ENCODE results near the gene CFAP210.
A peak's percentile ranks its signal among the peaks of the same experiment; 100 is the strongest.
"Not testable (repeated sequence)": the region's sequence is repeated elsewhere in the genome, so short reads cannot be mapped to it uniquely, and the experiment has no call there.

CFAP210 gene

DNA sequence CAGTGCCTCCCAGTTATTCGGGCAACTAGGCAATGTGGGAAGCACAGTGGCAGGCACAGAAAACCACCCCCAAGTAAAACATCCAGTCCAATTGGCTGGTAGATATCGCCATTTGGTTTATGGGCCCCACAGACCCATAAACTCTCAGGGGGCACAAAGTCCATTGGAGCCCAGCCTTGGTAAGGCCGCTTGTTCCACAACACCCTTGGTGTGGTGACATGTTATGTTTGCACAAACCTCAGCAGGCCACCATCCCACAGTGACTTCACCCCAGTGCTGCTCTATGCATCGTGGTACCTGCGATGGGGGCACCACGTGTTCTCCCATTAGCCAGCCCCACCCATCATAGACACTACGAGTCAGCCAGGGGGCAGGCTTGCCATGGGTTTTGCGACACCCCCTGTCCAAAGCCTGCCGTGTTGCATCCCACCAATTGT is 18.6 kb upstream of the CFAP210 start:
- no peak for DNase-seq

GRCh38 chr2:169711751-169712509 is 17.7 kb upstream of the CFAP210 start:
- DNase-seq: no peak

DNA sequence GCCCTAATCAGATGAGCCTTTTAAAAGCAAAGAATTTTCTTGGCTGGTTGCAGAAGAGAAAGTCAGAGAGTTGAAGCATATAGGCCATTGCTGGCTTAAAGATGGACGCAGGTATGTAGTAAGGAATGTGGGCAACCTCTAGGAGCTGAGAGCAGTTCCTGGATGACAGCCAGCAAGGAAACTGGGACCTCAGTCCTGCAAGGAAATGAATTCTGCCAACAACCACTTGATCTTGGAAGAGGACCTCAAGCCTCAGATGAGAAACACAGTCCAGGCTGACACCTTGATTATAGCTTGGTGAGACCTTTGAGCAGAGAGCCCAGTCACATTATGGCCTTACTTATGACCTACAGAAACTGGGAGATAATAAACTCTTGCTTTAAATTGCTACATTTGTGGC is 15.8 kb upstream of the CFAP210 start:
- no peak for DNase-seq

- no peak for DNase-seq
These were observed 15.1 kb upstream of the CFAP210 start for GRCh38 chr2:169709331-169709730.

GRCh38 chr2:169707626-169708025 is 13.4 kb upstream of the CFAP210 start:
- no peak for DNase-seq

DNA sequence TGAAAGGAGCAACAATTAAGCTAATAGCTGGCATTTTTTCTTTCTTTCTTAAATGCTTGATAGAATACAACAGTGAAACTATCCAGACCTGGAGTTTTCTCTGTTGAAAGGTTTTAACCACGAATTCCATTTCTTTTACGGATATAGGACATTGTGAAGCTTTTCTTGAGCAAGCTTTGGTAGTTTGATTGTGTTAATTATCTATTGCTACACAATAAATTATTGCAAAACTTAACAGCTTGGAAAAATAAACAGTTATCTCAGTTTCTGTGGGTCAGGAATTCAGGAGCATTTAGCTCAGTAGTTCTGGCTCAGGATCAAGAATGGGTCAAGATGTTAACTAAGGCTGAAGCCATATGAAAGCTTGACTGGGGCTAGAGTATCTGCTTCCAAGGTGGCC is 11.7 kb upstream of the CFAP210 start:
- DNase-seq: no peak

GRCh38 chr2:169704160-169704708 is 10.0 kb upstream of the CFAP210 start:
- no peak for DNase-seq

DNA sequence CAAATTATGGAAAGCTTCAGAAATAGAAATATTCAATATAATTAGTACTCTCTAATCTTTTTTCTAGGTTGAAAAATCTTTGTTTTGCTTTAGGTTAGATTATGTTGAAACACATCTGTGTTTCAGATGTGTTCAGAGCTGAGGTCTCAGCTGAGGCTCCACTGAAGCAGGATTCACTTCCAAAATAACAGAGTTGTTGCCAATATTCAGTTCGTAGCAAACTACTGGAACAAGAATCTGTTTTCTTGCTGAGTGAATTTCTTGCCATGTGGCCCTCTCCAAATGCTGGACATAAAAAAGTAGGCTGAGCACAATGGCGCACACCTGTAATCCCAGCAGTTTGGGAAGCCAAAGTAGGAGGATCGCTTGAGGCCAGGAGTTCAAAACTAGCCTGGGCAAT is 8.8 kb upstream of the CFAP210 start:
- DNase-seq: no peak

DNA sequence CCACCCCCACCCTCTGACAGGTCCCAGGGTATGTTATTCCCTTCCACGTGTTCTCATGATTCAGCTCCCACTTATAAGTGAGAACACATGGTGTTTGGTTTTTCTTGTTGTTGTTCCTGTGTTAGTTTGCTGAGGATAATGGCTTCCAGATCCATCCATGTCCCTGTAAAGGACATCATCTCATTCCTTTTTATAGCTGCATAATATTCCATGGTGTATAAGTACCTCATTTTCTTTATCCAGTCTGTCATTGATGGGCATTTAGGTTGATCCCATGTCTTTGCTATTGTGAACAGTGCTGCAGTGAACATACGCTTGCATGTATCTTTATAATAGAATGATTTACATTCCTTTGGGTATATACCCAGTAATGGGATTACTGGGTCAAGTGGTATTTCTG is 5.0 kb upstream of the CFAP210 start:
- not testable (repeated sequence) for DNase-seq

DNA sequence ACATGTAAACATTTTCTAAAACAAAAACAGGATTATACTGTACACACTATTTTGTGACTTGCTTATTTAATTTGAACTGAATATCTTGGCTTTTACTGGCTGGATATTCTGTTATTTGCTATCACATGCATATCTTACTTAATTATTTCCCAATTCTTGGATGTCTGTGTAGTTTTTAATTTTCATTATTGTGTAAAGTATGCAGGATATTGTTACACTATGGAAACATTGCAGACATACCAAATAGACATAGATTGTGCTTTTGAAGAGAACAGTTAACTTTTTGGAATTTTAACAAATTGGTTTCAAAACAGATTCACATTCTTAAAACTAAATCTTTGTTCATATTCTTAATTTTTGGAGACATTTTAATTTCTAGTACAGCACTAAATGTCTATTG is 2.2 kb upstream of the CFAP210 start:
- no peak for DNase-seq

GRCh38 chr2:169694894-169695260 is 672 bp upstream of the CFAP210 start:
- DNase-seq: no peak

GRCh38 chr2:169693360-169693759 is 845 bp downstream of the CFAP210 start:
- no peak for DNase-seq

- DNase-seq: no peak
These were observed 1.5 kb downstream of the CFAP210 start for GRCh38 chr2:169692718-169693117.

DNA sequence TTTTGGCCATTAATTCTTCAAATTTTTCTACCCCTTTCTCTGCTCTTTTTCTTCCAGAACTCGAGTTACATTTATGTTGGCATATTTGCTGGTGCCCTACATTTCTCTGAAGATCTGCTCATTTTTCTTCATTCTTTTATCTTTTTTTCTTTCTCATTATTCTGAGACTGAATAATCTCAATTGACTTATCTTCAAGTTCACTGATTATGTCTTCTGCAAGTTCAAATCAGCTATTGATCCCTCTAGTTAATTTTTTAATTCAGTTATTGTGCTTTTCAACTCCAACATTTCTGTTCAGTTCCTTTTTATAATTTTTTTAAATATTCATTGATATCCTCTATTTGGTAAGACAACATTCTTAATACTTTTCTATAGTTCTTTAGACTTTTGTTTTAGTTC is 3.2 kb downstream of the CFAP210 start:
- DNase-seq: no peak

GRCh38 chr2:169687943-169688342 is 6.3 kb downstream of the CFAP210 start:
- not testable (repeated sequence) for DNase-seq

GRCh38 chr2:169686825-169687224 is 7.4 kb downstream of the CFAP210 start:
- not testable (repeated sequence) for DNase-seq

- DNase-seq: not testable (repeated sequence)
These were observed 9.5 kb downstream of the CFAP210 start for GRCh38 chr2:169684712-169685111.

- DNase-seq: no peak
These were observed 10.1 kb downstream of the CFAP210 start for GRCh38 chr2:169684135-169684565.

- peak; percentile 18 for DNase-seq
These were observed 10.6 kb downstream of the CFAP210 start for GRCh38 chr2:169683425-169684134.

- DNase-seq: no peak
These were observed 11.2 kb downstream of the CFAP210 start for GRCh38 chr2:169683054-169683424.

GRCh38 chr2:169676850-169677249 is 17.4 kb downstream of the CFAP210 start:
- DNase-seq: no peak

GRCh38 chr2:169676357-169676756 is 17.8 kb downstream of the CFAP210 start:
- DNase-seq: no peak

GRCh38 chr2:169673921-169674320 is 20.3 kb downstream of the CFAP210 start:
- DNase-seq: no peak

GRCh38 chr2:169673106-169673505 is 21.1 kb downstream of the CFAP210 start:
- DNase-seq: no peak

All from NK-92 treated with Interleukin-12 subunit alpha and Interleukin-12 subunit beta, amount 100 ng/mL, for 24 hours (cell line).